ENCODE data around the gene BANF2.
A peak's percentile ranks its signal among the peaks of the same experiment; 100 is the strongest.

Gene BANF2

GRCh38 chr20:17680836-17681725 lies 18.7 kb upstream of the BANF2 start:
- TF ChIP-seq CTCF (IDR thresholded peaks at IDR 0.05; ENCODE audit: low read depth, low read length) = peak; percentile 46
- no peak for TF ChIP-seq POLR2A (IDR thresholded peaks at IDR 0.05; ENCODE audit: extremely low read depth, insufficient read length)
- TF ChIP-seq MAX (IDR thresholded peaks at IDR 0.05; ENCODE audit: low read depth, low read length) = 0 out of 2 replicates have a peak, but pooled peaks have one; percentile 5
- DNase-seq (ENCODE audit: low read depth) = peak; percentile 84
- H3K4me3 ChIP-seq (ENCODE audit: low read depth, low read length) = peak overlapping the region; percentile 62

- no peak for TF ChIP-seq POLR2A (IDR thresholded peaks at IDR 0.05; ENCODE audit: extremely low read depth, insufficient read length)
- no peak for TF ChIP-seq CTCF (IDR thresholded peaks at IDR 0.05; ENCODE audit: low read depth, low read length)
- TF ChIP-seq MAX (IDR thresholded peaks at IDR 0.05; ENCODE audit: low read depth, low read length) = no peak
- TF ChIP-seq MYC (IDR thresholded peaks at IDR 0.05; ENCODE audit: low read depth, low read length) = no peak
- DNase-seq (ENCODE audit: low read depth) = no peak
- H3K4me3 ChIP-seq (ENCODE audit: low read depth, low read length) = peak overlapping the region; percentile 62
These were observed 18.1 kb upstream of the BANF2 start for GRCh38 chr20:17681726-17682102.

- TF ChIP-seq MAX (IDR thresholded peaks at IDR 0.05; ENCODE audit: low read depth, low read length) (peak; percentile 15; the same call in 1 of the 2 replicates), MYC (IDR thresholded peaks at IDR 0.05; ENCODE audit: low read depth, low read length) (peak; percentile 56; the same call in 1 of the 2 replicates), CTCF (IDR thresholded peaks at IDR 0.05; ENCODE audit: low read depth, low read length) (peak; percentile 88), POLR2A (IDR thresholded peaks at IDR 0.05; ENCODE audit: extremely low read depth, insufficient read length) (peak; percentile 77)
- DNase-seq (ENCODE audit: low read depth) = peak; percentile 99
- H3K4me3 ChIP-seq (ENCODE audit: low read depth, low read length) = peak within 1 kb of the TSS; percentile 64
These were observed 17.5 kb upstream of the BANF2 start, which contains the start of gene RRBP1 for GRCh38 chr20:17682103-17682888. Gene RRBP1, minus strand, starts transcription at chr20:17682242. Its CDS starts 21,735 bp downstream, at chr20:17660507.

GRCh38 chr20:17682889-17683198 lies 16.9 kb upstream of the BANF2 start:
- TF ChIP-seq MAX (IDR thresholded peaks at IDR 0.05; ENCODE audit: low read depth, low read length) = no peak
- TF ChIP-seq CTCF (IDR thresholded peaks at IDR 0.05; ENCODE audit: low read depth, low read length) = no peak
- no peak for TF ChIP-seq MYC (IDR thresholded peaks at IDR 0.05; ENCODE audit: low read depth, low read length)
- DNase-seq (ENCODE audit: low read depth) = no peak
- H3K4me3 ChIP-seq (ENCODE audit: low read depth, low read length) = peak overlapping the region; percentile 64

- no peak overlapping the region for H3K4me3 ChIP-seq (ENCODE audit: low read depth, low read length)
- no peak for DNase-seq (ENCODE audit: low read depth)
- TF ChIP-seq MAX (IDR thresholded peaks at IDR 0.05; ENCODE audit: low read depth, low read length) = no peak
- TF ChIP-seq CTCF (IDR thresholded peaks at IDR 0.05; ENCODE audit: low read depth, low read length) = no peak
- TF ChIP-seq MYC (IDR thresholded peaks at IDR 0.05; ENCODE audit: low read depth, low read length) = no peak
- TF ChIP-seq POLR2A (IDR thresholded peaks at IDR 0.05; ENCODE audit: extremely low read depth, insufficient read length) = no peak
These were observed 16.3 kb upstream of the BANF2 start for GRCh38 chr20:17683218-17684076.
